Renal pelvis (tissue), 4 donors: ENCODE results near the gene IL32. TPM values are rescaled to one million over a fixed set of nuclear protein-coding genes. Genes with fewer than 3 reads are reported as not detected.
"Not testable (repeated sequence)": the region's sequence is repeated elsewhere in the genome, so short reads cannot be mapped to it uniquely, and the experiment has no call there.

Source experiments
- DNase-seq: peaks from one replicate; pipeline ENCODE4 v3.0.0-alpha.2; 2013
- polyA plus RNA-seq, 3 donors: library from polyadenylated mRNA; unstranded; fragments of 120-200 nt; gene quantifications; one replicate each; pipeline ENCODE4 v1.2.1, GENCODE V29; 2013; ENCODE audit not compliant: insufficient read length in 3 of 3

Gene IL32
- polyA plus RNA-seq, 3 donors = 30.4 to 39.9 (median 34.9) TPM

- DNase-seq = no peak
Measured at GRCh38 chr16:3046641-3047386, 18.6 kb upstream of the IL32 start.

DNA sequence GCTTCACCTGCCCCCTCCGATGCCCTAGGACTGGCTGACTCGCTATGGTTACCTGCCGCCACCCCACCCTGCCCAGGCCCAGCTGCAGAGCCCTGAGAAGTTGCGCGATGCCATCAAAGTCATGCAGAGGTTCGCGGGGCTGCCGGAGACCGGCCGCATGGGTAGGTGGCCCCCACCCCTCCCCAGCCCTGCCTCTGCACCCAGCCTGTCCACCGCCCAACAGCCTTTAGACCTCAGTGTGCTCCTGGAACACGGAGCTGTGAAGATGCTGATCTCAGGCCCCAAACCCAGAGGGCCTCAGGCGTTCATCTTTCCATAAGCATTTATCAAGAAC, 18.1 kb upstream of the IL32 start:
- no peak for DNase-seq

DNA sequence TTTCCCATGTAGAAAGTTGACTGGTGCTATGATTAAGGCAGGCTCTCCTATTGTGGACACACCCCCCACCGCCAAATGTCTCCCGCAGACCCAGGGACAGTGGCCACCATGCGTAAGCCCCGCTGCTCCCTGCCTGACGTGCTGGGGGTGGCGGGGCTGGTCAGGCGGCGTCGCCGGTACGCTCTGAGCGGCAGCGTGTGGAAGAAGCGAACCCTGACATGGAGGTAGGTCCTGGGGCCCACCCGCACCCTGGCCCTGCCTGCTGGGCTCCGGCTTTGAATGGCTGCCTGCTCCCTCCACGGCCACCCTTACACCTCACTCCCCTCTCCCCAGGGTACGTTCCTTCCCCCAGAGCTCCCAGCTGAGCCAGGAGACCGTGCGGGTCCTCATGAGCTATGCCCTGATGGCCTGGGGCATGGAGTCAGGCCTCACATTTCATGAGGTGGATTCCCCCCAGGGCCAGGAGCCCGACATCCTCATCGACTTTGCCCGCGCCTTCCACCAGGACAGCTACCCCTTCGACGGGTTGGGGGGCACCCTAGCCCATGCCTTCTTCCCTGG, 15.4 kb upstream of the IL32 start:
- no peak for DNase-seq

GRCh38 chr16:3050487-3050886, 15.0 kb upstream of the IL32 start:
- no peak for DNase-seq

GRCh38 chr16:3051009-3051408, 14.4 kb upstream of the IL32 start:
- no peak for DNase-seq

DNA sequence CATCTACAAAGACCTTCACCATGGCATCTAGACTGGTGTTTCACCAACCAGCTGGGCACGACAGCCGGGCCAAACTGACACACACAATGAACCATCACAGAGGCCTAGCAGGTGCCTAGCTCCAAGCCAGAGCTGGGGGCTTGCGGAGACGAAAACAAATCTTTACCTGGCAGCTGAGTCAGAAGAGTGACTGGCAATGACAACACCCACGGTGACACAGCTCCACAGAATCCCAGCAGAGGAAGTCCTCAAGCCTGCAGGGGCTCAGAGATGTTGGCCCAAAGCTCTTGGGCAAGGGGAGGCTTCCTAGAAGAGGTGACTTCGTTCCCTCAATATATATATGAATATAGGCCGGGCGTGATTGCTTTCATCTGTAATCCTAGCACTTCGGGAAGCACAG, 13.9 kb upstream of the IL32 start:
- no peak for DNase-seq

DNA sequence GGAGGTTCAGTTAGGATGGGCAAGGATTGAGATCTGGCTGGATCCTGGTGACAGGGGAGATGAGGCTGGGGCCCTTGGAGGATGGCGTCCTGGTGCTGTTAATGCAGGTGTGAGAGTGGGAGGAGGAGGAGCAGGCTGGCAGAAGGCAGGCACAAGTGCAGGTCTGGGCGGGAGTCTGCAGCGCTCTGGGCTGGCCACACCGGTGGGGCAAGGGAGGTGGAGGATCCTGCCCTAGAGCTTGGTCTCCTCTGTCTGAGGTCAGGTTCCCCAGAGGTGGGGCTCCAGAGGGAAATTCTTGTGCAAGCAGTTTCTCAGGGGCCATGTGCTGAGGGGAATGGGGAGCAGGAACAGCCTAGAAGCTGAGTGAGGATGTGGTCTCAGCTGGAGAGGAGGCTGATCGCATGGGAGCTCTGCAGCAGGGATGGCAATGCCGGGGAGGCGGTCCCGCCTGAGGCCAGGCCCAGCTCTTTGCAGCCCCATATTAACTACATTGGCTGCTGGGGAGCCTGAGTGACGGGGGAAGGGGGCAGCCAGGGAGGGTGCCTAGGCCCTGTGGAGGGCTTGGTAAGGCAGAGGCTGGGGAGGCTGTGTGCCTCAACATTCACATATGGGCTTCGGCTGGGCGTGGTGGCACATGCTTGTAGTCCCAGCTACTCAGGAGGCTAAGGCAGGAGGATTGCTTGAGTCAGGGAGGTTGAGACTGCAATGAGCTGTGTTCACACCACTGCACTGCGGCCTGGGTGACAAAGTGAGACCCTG, 12.7 kb upstream of the IL32 start:
- not testable (repeated sequence) for DNase-seq

- not testable (repeated sequence) for DNase-seq
Measured at GRCh38 chr16:3053330-3053710, 12.1 kb upstream of the IL32 start.

DNA sequence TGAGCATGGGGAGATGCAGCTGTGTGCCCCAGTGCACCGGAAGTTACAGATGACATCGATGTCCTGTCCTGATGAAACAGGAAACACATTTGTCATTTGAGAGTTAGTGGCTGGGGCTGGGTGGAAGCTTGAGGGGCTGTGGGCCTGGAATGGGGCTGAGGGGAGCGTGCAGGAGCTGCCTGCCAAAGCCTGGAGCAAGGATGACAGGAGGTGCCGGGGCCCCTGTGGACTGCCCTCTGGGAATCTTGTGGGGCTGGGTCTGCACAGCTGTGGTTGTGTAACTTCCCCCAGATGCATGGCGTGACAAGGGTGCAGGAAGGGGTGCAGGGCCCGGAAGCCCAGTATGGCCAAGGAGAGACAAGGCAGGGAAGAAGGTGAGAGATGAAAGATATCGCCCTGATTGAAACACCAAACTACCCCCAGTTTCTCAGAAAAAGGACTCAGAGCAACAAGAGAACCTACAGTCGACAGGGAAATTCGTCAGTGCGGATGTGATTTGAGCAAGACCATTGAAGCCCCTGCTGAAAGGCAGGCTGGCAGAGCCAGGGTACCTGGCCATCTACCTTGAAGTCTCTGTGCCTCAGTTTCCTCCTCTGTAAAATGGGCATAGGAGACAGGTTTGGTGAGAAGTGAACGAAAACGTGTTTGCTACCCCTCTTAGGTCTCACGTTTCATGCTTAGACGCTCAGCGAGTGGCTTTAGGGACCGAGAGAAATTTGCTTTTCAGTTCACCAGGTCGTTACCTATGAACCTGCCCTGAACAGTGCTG, 10.3 kb upstream of the IL32 start:
- no peak for DNase-seq

DNA sequence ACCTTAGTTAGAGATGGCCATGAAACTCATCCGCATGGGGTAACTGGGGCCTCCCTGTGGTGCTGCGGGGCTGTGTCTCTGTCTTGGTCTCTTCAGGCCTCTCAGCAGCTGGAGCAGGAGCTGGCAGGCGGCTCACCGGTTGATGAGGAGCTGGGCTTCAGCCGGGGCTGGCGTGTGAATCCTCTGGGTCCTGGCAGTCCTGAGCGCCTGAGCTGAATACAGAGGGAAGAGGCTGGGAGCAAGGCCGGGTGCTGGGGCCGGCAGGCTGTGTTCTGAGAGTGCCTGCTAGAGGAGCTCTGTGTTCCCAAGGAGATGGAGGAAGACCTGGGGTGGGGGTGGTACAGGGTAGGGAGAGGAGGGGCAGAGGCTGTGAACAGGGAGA, 9.7 kb upstream of the IL32 start:
- DNase-seq = not testable (repeated sequence)

GRCh38 chr16:3056336-3057180, 8.9 kb upstream of the IL32 start:
- no peak for DNase-seq

- no peak for DNase-seq
Measured at GRCh38 chr16:3057181-3058138, 8.0 kb upstream of the IL32 start.

GRCh38 chr16:3058139-3059030, 7.1 kb upstream of the IL32 start:
- DNase-seq = peak; percentile 42

- peak; percentile 89 for DNase-seq
Measured at GRCh38 chr16:3059041-3059722, 6.3 kb upstream of the IL32 start.

DNA sequence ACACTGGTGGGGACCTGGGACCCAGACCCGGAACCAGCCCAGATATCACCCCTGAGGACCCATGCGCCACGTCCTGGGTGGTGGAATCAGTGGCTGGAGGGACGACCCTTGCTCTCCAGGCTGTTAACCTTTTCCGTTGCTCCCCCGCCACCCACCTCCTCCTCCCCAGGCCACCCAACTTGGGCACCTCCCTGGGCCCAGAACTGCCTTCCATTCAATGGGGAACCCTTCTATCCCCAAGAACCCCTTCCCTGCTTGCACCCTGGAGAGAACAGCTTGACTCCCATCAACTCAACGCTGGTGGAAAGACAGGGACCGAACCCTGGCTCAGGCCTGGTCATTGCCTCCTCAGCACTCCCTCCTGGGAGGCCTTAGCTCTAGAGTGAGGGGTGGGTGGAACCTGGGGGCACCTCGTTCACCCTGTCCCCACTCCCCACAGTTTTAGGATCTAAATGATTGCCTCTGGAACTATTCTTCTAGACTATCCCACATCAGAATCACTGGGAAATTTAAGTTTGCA, 5.7 kb upstream of the IL32 start:
- no peak for DNase-seq

- no peak for DNase-seq
Measured at GRCh38 chr16:3060339-3061127, 4.9 kb upstream of the IL32 start.

DNA sequence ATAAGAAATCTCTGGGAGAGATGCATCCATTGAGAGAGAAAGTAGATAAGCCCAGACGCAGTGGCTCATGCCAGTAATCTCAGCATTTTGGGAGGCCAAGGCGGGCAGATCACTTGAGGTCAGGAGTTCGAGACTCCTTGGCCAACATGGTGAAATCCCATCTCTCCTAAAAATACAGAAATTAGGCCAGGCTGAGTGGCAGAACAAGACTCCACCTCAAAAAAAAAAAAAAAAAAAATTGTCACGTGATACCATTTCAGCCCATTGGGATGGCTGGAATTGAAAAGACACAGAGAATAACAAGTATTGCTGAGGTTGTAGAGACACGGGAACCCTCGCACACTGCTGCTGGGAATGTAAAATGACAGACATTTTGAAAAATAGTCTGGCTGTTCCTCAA, 2.9 kb upstream of the IL32 start:
- DNase-seq = no peak
